GM13977 (cell line): ENCODE results near the gene GGTA1.
"Not testable (repeated sequence)": the region's sequence is repeated elsewhere in the genome, so short reads cannot be mapped to it uniquely, and the experiment has no call there.

Experiments
- DNase-seq: peaks from one replicate; pipeline ENCODE4 v3.0.0; 2012; ENCODE audit warnings: low spot score
- CTCF ChIP-seq: IDR thresholded peaks from 2 replicates; pipeline ENCODE4 v1.5.1; 2012; ENCODE audit warnings: mild to moderate bottlenecking, control low read depth; ENCODE audit not compliant: insufficient read depth; ENCODE audit errors: extremely low read depth, missing control alignments
- in situ Hi-C: fragments of 300-500 bp; cut with MboI; formaldehyde crosslinking; loops from one replicate; pipeline ENCODE4 v1.12.0; 2022; ENCODE audit warnings: low sequenced_read_pairs, low pct_unique_long_range_greater_than_20kb, mixed read lengths, inconsistent platforms; ENCODE audit not compliant: unreplicated experiment

The GGTA1 gene

GRCh38 chr9:121518634-121519033 lies 19.0 kb upstream of the GGTA1 start:
- in situ Hi-C loops: no loop called here
- no peak for TF ChIP-seq CTCF
- no peak for DNase-seq

- DNase-seq, in situ Hi-C loops: not testable (repeated sequence)
Measured at GRCh38 chr9:121513166-121513565, 13.5 kb upstream of the GGTA1 start.

GRCh38 chr9:121510766-121511550 lies 11.3 kb upstream of the GGTA1 start:
- DNase-seq: no peak
- no peak for TF ChIP-seq CTCF
- in situ Hi-C loops: no loop called here

GRCh38 chr9:121509180-121509579 lies 9.5 kb upstream of the GGTA1 start:
- in situ Hi-C loops: no loop called here
- no peak for TF ChIP-seq CTCF
- DNase-seq: no peak

- TF ChIP-seq CTCF: no peak
- in situ Hi-C loops: no loop called here
- DNase-seq: no peak
Measured at GRCh38 chr9:121508415-121508814, 8.8 kb upstream of the GGTA1 start.

GRCh38 chr9:121505903-121506735 lies 6.5 kb upstream of the GGTA1 start:
- no peak for TF ChIP-seq CTCF

GRCh38 chr9:121503444-121503843 lies 3.8 kb upstream of the GGTA1 start:
- in situ Hi-C loops: no loop called here
- DNase-seq: no peak
- TF ChIP-seq CTCF: no peak

More at GRCh38 chr9:121505903-121506735, 6.5 kb upstream of the GGTA1 start:
- in situ Hi-C loops: no loop called here
- DNase-seq: no peak
